ENCODE data around the gene KMT2C.

The KMT2C gene

DNA sequence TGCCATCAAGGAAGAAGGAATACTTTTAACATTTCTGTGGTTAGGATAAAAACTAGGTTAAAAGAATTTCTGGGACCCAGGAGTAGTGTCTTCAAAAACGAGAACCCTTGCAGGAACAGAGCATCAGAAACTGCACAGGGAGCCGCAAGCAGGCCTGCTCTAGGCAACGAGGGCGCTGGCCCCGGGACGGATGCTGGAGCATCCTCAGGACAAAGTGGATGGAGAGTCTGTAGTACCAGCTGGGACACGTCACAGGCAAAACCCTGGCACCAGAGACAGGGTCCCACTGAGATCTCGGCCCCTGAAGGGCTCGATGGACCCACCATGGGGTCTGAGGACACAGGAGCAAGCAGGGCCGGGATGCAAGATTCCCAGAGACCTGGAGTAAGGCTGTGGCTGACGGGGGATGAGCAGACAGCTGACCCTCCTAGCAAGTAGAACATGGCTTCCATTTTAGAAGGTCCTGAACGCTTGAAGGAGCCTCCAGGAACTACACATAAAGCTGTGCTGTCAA is 303.8 kb downstream of the KMT2C start:
- DNase-seq: no peak

DNA sequence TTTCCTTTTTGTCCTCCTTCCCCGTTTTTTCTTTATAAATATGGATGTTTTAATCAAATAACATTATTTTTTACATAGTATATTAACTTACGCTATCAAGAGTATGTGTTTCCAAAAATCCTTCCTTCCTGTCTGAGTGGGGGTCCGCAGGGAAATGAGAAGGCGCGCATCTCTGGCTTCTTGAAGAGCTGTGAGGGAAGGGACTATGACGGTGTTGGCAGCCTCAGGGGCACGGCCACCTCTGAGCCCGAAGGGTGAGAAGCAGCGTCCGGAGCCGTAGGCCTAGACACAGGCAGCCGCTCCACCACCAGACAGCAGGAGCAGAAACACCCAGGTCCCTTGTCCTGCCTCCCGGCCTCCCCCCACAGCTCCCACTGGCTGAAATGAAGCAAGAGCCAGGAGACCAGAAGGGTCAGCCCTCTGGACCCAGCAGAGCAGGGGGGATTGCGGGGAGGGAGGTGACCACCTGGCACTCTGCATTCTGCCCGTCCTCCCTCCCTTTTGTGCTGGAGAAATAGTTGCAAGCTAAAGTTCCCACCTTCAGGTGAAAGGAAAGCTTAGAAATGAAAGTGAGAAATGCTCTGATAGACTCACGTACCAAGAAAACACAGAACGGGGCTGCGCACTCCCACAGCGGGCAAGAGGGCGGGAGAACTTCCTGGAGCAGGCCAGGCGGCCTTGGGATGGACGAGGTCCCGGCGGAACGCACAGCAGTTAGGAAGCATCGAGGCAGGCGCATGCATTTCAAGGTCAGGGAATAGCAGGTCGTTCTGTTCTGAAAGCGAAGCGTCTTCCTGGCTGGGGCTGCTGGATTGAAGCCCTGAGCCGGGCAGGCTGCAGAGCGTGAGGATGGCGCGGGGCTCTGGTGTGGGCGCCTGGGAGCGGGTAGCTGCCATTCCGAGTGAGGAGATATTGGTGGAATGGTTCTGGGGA is 304.9 kb downstream of the KMT2C start:
- DNase-seq: no peak

DNA sequence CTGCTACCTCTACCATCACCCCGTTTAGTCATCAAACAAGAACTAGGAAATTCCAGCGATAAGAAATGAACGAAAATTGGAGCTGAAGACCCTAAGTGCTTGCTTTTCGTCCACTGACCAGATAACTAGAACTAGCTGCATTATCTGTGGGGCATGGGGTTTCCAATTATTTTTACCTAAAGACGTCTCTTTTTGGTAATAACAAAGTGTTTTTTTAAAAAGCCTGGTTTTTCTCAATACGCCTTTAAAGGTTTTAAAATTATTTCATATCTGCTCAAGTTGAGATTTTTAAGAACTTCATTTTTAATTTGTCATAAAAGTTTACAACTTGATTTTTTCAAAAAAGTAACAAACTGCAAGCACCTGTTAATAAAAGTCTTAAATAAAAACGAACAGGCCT is 306.1 kb downstream of the KMT2C start:
- DNase-seq: no peak

DNA sequence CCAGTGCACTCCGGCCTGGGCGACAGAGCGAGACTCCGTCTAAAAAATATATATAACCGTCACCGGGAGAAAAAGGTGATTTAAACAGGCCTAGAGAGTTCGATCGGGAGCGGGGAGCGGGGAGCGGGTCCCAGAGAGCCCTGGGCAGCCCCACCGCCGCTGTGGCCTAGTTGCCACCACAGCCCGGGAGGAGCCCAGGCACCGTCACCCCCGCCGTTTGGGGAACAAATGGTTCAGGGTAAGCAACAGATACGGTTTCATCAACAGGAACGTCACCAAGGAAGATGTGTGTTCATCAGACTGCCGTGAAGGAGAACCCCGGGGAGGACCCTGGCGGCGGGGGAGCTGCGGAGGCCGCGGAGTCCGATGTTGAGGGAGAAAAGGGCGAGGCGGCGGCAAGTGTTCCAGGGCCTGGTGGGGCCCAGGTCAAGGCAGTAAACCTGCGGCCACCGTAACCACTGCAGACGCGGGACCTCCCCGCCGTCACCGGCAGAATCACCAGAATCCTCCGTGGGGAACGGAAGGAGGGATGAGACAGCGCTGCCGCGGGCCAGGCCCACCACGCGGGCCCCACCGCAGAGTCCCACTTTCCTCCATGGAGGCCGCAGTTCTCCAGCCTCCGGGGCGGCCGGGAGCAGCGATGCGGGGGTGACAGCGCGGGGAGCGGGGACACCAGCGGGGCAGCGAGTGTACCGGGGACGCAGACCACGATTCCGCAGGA is 306.9 kb downstream of the KMT2C start:
- DNase-seq: no peak

DNA sequence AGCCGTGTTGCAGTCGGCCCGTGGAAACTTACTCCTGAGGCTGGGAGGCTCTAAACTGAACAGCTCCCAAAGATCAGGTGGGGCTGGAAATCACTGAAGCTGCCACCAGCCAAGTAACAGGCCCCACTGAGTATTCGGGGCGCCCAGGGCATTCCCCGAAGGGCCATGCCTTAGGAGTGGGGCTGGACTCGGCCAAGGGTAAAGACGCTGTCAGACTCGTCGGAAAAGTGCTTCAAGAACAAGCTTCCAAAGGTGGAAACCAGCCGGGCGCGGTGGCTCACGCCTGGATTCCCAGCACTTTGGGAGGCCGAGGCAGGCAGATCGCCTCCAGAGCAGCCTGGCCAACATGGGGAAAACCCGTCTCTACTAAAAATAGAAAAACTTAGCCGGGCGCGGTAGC is 307.6 kb downstream of the KMT2C start:
- no peak for DNase-seq

DNA sequence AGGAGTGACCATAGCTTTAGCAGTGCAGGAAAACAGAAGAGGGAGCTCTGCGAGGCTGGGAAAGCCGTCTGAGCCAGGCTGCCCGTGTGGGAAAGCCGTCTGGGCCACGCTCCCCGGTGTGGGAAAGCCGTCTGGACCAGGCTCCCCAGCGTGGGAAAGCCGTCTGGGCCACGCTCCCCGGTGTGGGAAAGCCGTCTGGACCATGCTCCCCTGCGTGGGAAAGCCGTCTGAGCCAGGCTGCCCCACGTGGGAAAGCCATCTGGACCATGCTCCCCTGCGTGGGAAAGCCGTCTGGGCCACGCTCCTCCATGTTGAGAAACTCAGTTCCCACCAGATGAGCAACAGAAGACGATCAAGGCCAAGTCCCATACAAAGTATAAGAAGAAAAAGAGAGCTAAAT is 308.6 kb downstream of the KMT2C start:
- DNase-seq: no peak

DNA sequence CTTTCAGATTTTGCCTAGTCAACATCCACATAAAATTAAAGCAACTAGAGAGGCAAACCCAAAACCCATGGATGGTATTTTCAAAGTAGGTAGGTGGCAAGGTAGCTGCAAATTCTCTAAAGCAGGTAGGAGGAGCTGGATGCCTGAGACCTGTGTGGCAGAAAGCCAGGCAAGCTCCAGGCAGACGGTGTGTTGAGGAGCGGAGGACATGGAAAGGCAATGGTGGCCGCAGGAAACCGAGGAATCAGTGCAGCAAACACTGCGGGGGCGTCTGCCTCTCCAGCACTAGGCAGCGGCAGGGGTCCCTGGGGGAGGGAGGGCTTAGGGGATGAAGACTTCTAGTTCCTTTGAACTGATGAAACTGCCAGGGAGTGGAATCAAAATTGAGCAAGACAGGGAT is 309.1 kb downstream of the KMT2C start:
- no peak for DNase-seq

DNA sequence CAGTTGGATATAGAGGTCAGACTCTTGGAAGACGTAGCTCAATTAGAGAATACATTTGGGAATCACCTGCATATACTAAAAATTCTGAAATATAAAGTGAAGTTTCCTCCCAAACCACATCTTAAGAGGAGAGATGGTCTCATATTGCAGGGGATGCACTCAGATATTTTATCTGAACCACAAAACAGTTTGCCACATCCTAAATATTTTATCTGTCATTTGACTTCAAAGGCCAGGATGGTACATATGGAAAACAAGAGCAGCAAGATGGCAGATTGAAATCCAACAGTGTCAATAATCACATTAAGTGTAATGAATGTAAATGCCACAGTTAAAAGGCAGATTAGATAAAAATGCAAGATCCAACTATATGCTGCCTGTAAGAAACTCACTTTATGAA is 313.3 kb downstream of the KMT2C start:
- DNase-seq: no peak

DNA sequence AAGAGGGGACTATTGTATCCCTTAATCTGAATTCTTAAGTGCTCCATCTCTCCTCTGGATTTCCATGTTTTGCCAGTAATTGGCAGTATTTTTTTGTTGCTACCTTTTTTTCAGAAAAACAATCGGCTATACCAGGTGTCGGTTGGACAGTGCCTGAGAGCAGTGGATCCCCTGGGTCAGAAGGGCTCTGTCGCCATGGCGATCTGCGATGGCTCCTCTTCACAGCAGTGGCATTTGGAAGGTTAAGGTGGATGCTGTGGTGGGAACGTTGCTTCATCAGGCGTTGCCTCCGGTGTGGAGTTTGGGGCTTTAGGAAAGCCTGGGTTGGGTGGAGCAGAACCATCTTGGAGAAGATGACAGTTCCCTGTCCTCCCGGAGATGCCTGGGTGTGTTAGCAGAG is 314.4 kb downstream of the KMT2C start:
- no peak for DNase-seq

DNA sequence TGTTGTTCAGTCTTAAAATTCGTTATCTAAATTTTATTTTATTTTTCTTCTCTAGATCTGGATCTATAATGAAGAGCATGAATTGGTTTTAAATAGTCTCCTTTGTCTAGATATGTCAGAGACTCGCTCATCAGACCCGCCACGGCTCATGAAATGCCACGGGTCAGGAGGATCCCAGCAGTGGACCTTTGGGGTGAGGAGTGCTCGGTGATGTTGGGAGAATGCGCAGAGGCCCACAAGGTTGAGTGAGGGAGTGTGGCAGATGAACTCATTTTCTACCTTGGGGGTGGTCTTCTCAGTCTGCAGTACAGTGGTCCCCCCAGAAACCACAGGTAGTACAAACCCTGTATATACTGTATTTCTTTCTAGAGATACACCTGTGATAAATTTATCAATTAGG is 315.0 kb downstream of the KMT2C start:
- no peak for DNase-seq

DNA sequence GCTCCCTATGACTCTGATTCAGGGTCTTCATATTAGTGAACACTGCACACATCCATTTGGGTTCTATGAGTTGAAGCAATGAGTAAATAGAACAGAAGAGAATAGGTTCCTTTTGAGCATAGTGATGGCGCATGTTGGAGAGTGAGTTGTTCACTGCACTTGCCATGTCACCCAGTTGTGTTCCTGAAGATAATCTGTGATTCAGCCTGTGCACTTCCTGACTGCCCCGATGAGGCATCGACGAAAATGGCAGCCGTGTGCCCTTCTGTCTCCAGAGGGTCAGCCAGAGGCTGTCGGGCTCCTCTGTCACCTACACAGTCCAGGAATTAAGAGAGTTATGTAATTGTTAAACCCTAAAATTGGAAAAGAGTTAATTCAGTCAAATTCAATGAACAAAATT is 315.6 kb downstream of the KMT2C start:
- no peak for DNase-seq

DNA sequence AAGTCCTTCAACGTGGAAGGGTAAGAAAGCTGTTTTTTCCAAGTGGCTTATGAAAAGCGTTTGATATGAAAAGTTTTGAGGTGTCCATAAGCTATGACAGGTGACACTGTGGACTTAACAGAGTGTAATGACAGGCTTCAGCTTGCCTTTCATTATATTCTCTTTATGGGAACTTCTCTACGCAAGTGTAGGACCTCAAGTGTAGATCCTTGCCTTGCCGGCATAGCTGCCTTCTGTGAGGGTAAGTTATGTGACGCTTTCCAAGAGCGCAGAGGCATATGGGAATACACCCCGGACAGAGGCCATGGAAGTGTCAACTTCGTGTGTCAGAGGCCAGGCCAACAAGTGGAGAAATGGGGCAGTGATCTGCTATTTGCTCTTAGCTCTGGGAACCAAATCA is 318.4 kb downstream of the KMT2C start:
- DNase-seq: no peak

DNA sequence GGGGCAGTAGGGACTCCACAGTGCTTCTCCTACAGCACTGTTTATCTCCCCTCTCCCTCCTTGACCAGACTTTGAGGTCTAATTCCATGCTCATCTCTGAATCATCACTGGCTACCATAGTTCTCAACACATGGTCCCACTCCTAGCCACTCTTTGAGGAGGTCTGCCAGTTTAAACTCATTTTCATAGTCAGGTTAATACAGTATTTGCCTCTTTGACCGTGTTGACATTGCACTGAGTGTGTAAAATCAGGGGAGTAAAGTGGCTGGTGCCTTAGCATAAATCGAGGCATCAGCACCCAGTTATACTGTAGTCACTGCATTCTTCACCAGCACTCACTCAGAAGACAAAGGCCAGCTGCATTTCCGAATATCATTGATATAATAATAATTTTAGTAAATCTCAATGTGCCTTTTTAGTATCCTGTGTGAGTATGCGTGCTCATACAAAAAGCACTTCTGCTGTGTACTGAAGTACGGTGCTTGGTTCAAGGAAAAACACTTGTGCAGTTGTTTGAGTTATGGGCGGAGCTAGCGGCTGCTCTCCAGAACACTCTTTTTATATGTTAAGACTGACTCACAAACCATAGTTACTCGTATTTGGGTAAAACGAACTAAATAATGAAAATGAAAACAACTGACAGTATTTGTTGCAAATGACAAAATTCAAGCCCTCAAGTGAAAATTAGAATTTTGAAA is 320.6 kb downstream of the KMT2C start:
- DNase-seq: no peak

DNA sequence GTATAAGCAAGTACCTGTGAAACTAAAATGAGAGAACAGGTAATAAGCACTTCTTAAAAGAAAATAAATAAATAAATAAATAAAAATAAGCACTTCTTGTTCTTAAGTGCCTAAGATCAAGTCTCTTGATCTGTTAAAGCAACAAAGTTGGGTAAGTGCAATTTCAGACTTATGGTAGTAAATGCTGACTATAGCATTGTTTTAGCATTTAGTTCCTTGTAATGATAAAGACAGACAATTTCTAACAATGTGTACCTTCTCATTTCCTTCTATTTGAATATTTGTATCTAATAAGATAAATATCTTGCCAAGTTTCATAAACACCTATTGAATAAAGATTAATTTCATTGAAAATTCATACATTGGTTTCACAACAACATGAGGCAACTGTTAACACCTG is 323.0 kb downstream of the KMT2C start:
- DNase-seq: no peak

DNA sequence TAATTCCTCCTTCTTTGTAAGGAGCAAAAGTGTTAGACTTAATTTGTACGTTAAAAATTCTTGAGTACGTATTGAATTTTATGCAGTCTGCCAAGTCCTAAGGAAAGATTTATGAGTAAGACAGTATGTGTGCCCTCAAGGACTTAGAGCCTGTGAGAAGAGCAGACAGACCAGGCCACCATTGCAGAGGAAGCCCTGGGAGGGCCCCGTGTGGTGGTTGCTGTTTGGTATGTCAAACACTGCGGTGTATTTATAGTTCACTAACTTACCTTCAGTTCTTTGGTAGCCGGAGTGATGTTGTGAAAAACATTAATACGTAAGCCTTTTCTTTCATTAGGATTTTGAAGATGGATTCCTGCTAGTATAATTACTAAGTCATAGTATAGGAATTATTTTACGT is 327.4 kb downstream of the KMT2C start:
- no peak for DNase-seq

DNA sequence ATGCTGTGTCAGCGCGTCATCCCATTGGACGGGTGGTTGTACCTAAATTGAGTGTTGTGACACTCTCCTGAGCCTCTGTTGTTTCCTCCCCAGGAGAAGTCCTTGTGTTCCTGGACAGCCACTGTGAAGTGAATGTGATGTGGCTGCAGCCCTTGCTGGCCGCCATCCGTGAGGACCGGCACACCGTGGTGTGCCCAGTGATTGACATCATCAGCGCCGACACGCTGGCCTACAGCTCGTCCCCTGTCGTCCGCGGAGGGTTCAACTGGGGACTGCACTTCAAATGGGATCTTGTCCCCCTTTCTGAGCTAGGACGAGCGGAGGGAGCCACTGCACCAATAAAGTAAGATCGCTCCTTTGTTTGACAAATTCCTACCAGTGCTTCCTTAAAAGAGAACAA is 327.9 kb downstream of the KMT2C start:
- no peak for DNase-seq

DNA sequence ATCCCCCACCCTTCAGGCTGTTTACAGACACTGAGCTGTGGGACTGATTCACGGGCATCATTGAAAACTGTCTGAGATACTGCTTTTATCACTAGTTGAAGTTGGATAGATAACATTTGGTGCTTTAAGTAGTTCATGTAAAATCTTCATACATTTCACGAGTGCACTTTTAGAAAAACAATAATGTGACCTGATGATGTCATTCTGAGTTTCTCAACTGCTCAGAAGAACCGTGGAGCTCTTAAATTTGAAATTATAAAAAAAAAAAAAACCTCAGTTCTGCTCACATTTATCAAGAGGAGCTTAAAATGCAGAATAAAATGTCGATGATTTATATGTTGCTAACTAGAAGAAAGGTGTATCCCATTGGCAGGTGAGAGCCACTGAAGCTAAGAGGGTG is 328.8 kb downstream of the KMT2C start:
- no peak for DNase-seq

DNA sequence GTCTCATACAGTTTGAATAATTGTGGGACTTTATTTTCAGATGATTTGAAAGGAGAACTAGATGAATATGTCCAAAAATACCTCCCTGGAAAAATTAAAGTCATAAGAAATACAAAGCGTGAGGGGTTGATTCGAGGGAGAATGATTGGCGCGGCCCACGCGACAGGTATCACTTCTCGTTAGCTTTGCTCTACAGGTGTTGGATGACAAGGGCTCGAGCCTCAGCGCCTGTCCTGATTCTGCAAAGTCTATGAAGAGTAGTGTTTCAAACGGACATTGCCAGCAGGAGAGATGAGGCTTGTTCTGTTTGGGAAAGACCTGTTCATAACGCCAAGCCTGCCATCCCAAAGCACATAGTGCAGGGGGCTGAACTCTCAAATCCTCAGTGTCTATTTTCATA is 330.6 kb downstream of the KMT2C start:
- DNase-seq: no peak

DNA sequence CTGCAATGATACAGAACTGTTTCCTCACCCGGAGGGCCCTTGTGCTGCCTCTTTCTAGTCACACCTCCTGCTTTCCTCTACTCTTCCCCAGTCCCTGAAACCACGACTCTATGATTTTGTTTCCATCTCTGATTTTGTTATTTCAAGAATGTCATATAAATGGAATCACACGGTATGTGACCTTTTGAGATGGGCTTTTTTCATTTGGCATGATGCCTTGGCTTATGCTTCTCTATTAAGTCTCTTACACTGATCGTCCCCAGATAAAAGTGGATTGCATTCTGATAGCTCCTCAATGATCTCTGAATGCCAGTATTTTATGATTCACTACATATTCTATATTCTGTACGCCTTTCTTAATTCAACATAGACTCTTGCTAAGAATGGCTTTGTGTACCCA is 332.1 kb downstream of the KMT2C start:
- DNase-seq: no peak

DNA sequence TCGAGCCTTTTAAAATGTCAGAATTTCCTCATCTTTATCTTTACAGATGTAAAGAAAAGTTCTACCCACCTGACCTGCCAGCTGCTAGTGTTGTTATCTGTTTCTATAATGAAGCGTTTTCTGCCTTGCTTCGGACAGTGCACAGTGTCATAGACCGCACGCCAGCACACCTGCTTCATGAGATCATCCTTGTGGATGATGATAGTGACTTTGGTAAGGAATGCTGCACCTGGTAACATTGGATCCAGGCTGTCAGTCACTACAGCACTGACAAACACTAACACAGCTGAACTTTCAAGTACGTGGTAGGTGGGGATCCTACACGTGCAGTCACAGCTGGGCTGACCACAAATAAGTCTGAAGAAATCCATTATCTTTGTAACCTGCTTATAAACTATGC is 332.7 kb downstream of the KMT2C start:
- no peak for DNase-seq

DNA sequence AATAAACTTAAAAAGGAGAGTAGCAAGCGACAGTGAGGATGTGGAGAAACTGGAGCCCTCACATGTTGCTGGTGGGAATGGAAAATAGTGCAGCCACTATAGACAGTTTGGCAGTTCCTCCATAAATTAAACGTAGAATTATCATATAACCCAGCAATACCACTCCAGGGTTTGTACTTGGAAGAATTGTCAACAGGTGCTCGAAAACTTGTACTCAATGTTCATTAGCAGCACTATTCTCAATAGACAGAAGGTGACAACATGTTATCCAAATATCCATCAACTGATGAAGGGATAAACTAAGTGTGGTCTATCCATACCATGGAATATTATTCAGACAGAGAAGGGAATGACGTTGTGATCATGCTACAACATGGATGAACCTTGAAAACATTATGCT is 338.5 kb downstream of the KMT2C start:
- no peak for DNase-seq

DNA sequence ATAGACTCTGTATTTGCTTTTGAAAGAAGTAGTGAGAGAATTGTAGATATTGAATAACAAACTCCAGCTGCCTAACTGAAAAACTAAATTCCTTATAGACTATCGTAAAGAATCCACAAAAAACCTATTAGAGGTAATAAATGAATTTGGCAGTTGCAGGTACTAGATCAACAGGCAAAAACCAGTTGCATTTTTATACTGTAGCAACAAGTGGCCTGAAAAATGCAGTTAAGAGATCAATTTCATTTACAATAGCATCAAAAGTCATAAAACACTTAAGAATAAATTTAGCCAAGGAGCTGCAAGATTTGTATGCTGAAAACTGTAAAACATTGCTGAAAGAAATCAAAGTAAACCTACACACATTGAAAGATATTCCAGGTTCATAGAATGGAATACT is 340.0 kb downstream of the KMT2C start:
- no peak for DNase-seq

DNA sequence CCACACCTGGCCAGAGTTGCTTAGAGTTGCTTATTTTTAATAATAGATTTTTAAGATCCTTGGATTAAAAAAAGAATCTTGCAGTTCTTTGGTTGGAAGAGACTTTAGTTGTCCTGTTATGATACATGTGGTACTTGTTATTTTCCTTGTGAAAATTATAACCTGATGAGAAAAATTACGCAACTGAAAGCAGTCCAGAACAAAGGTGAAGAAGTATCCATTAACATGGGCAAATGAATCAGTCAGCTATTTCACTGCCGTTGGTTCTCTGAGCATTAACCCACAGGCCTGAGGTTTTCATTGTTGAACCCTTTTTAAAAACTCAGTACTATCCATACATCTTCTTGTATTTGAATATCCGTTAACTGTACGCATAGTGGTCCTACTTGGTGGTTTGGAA is 342.1 kb downstream of the KMT2C start:
- DNase-seq: no peak

DNA sequence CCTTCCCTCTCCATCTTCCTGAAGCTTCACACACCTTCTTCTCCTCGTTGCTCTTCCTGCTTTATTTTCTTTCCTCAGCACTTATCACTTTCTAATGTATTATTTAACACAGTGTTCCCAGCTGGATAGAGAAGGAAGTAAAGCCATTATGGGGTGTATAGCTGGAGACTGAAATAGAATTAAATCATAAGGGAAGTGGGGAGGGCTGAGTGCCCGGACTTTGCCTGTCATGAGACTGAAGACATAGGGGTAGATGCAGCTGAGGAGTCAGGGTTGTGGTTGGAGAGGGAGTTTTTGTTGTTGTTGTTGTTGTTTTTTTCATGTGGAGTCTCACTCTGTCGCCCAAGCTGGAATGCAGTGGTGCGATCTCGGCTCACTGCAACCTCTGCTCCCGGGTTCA is 345.1 kb downstream of the KMT2C start:
- DNase-seq: no peak

All from activated naive CD4-positive, alpha-beta T cell treated with Interleukin-2 at 50 U/mL for 16 hours (primary cell).